HEK293 (cell line): Measurements from ENCODE around the gene MGAT2.

Experiments
- HOXD13 ChIP-seq: sonication (generic); formaldehyde crosslinking; IDR thresholded peaks from 2 replicates; pipeline ENCODE4 v1.8.0; 2022; ENCODE audit warnings: missing genetic modification reagents, borderline replicate concordance
- IKZF3 ChIP-seq: fragments of 450-650 bp; IDR thresholded peaks from 2 replicates; pipeline ENCODE4 v1.5.0; 2018; ENCODE audit warnings: missing biosample characterization, mild to moderate bottlenecking, missing genetic modification characterization, moderate library complexity
- KLF1 ChIP-seq: fragments of 450-650 bp; formaldehyde crosslinking; IDR thresholded peaks from 2 replicates; pipeline ENCODE4 v1.5.1; 2016; ENCODE audit warnings: missing biosample characterization, missing genetic modification characterization
- MZF1 ChIP-seq: fragments of 450-650 bp; formaldehyde crosslinking; IDR thresholded peaks from 2 replicates; pipeline ENCODE4 v1.5.1; 2017; ENCODE audit warnings: missing biosample characterization, missing genetic modification characterization, borderline replicate concordance
- OVOL3 ChIP-seq: fragments of 450-650 bp; formaldehyde crosslinking; IDR thresholded peaks from 2 replicates; pipeline ENCODE4 v1.5.1; 2016; ENCODE audit warnings: missing biosample characterization, missing genetic modification characterization
- SCRT2 ChIP-seq: fragments of 450-650 bp; formaldehyde crosslinking; IDR thresholded peaks from 2 replicates; pipeline ENCODE4 v1.5.1; 2016; ENCODE audit warnings: missing biosample characterization, missing genetic modification characterization
- ZBTB21 ChIP-seq: fragments of 450-650 bp; formaldehyde crosslinking; IDR thresholded peaks from 2 replicates; pipeline ENCODE4 v1.5.1; 2017; ENCODE audit warnings: missing biosample characterization, missing genetic modification characterization
- ZNF112 ChIP-seq: fragments of 450-650 bp; formaldehyde crosslinking; IDR thresholded peaks from 2 replicates; pipeline ENCODE4 v1.5.0; 2017; ENCODE audit warnings: missing biosample characterization, missing genetic modification characterization
- ZNF292 ChIP-seq: fragments of 450-650 bp; formaldehyde crosslinking; IDR thresholded peaks from 2 replicates; pipeline ENCODE4 v1.5.1; 2016; ENCODE audit warnings: low read depth, missing biosample characterization, missing genetic modification characterization, borderline replicate concordance
- ZNF335 ChIP-seq: fragments of 450-650 bp; formaldehyde crosslinking; conservative IDR thresholded peaks from 2 replicates; pipeline ENCODE4 v1.5.1; 2016; ENCODE audit warnings: missing biosample characterization, missing genetic modification characterization
- ZNF341 ChIP-seq: fragments of 450-650 bp; formaldehyde crosslinking; IDR thresholded peaks from 2 replicates; pipeline ENCODE4; 2016; ENCODE audit warnings: low read depth, missing biosample characterization, missing genetic modification characterization
- ZNF366 ChIP-seq: fragments of 450-650 bp; formaldehyde crosslinking; conservative IDR thresholded peaks from 2 replicates; pipeline ENCODE4 v1.5.1; 2016; ENCODE audit warnings: missing biosample characterization, missing genetic modification characterization
- ZNF629 ChIP-seq: fragments of 450-650 bp; formaldehyde crosslinking; IDR thresholded peaks from 2 replicates; pipeline ENCODE4 v1.5.1; 2017; ENCODE audit warnings: missing biosample characterization, missing genetic modification characterization
- ZNF670 ChIP-seq: fragments of 450-650 bp; formaldehyde crosslinking; IDR thresholded peaks from 2 replicates; pipeline ENCODE4 v1.5.1; 2016; ENCODE audit warnings: missing biosample characterization, missing genetic modification characterization, low read depth
- ZXDB ChIP-seq: fragments of 450-650 bp; formaldehyde crosslinking; IDR thresholded peaks from 2 replicates; pipeline ENCODE4 v1.5.1; 2016; ENCODE audit warnings: missing biosample characterization, missing genetic modification characterization
- TF ChIP-seq, protein P1 (sequence below): fragments of 450-650 bp; formaldehyde crosslinking; IDR thresholded peaks from 2 replicates; pipeline ENCODE4 v1.5.1; 2016; ENCODE audit warnings: missing biosample characterization, missing genetic modification characterization
- TF ChIP-seq, protein P2 (sequence below): fragments of 450-650 bp; formaldehyde crosslinking; IDR thresholded peaks from 2 replicates; pipeline ENCODE4 v1.5.1; 2016; ENCODE audit warnings: missing biosample characterization, missing genetic modification characterization
- TF ChIP-seq, protein P3 (sequence below): fragments of 450-650 bp; formaldehyde crosslinking; conservative IDR thresholded peaks from 2 replicates; pipeline ENCODE4 v1.5.1; 2016; ENCODE audit warnings: low read depth, missing biosample characterization, missing genetic modification characterization
- TF ChIP-seq, protein P4 (sequence below): fragments of 450-650 bp; IDR thresholded peaks from 2 replicates; pipeline ENCODE4 v1.5.1; 2018; ENCODE audit warnings: missing biosample characterization, mild to moderate bottlenecking, missing genetic modification characterization
- TF ChIP-seq, protein P5 (sequence below): fragments of 450-650 bp; formaldehyde crosslinking; IDR thresholded peaks from 2 replicates; pipeline ENCODE4 v1.5.1; 2016; ENCODE audit warnings: missing biosample characterization, missing genetic modification characterization
- TF ChIP-seq, protein P6 (sequence below): fragments of 450-650 bp; formaldehyde crosslinking; IDR thresholded peaks from 2 replicates; pipeline ENCODE4 v1.5.1; 2016; ENCODE audit warnings: missing biosample characterization, missing genetic modification characterization
- TF ChIP-seq, protein P7 (sequence below): fragments of 450-650 bp; formaldehyde crosslinking; IDR thresholded peaks from 2 replicates; pipeline ENCODE4 v1.5.1; 2017; ENCODE audit warnings: missing biosample characterization, missing genetic modification characterization

The MGAT2 gene

DNA sequence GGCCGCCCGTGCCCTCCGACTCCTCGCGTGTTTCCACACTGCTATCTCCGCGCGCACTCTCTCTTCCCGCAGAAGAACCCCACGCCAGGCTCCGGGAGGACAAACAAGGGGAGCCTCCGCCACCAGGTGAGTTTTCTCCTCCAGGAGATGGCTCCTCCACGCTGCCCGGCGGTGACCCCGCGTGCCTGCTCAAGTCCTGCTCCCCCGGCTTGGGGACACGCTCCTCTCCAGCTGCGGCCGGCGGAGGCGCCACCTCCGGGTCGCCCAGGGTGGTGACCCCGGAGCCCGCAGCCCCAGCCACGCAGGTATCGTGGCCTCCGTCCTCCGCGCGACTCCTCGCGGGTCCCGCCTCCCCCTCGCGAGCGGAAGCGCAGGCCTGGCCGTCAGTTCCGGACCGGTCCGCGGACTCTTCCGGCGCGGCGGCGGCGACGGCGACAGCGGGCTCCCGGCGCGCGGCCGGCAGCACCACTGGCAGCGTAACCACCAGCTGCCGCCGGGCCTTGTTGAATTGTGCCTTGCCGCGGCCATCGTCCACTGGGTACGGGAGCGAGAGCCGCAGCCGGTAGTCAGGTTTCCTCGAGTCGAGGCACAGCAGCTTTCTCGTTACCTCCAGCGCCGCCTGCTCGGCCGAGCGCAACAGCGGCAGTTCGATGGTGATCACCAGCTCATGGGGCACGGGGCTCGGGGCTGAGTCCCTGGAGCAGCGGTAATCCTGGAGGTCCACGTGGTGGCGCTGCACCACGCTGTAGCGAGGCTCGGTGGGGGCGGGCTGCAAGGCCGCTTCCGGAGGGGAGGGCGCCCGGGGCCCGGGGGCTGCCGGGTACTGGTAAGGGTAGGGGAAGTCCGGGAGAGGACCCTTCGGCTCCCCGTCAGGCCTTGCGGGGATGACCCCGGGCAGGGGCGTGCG lies 13.3 kb downstream of the MGAT2 start (continued):
- TF ChIP-seq, protein P1, sequence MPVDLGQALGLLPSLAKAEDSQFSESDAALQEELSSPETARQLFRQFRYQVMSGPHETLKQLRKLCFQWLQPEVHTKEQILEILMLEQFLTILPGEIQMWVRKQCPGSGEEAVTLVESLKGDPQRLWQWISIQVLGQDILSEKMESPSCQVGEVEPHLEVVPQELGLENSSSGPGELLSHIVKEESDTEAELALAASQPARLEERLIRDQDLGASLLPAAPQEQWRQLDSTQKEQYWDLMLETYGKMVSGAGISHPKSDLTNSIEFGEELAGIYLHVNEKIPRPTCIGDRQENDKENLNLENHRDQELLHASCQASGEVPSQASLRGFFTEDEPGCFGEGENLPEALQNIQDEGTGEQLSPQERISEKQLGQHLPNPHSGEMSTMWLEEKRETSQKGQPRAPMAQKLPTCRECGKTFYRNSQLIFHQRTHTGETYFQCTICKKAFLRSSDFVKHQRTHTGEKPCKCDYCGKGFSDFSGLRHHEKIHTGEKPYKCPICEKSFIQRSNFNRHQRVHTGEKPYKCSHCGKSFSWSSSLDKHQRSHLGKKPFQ (tag by site-specific recombination): no peak
- TF ChIP-seq ZNF341 (tag by site-specific recombination) (peak; percentile 75), SCRT2 (peak; percentile 94), ZXDB (tag by site-specific recombination) (peak; percentile 81), ZNF112 (no peak), ZBTB21 (tag by site-specific recombination) (no peak), KLF1 (tag by site-specific recombination) (no peak), ZNF629 (peak; percentile 59; the same call in 1 of the 2 replicates), ZNF670 (tag by site-specific recombination) (no peak), IKZF3 (0 out of 2 replicates have a peak, but pooled peaks have one; percentile 5), ZNF366 (tag by site-specific recombination) (no peak), ZNF335 (tag by site-specific recombination) (peak; percentile 49), OVOL3 (tag by site-specific recombination) (peak; percentile 8; the same call in 1 of the 2 replicates), HOXD13 (CRISPR knock-in tag) (no peak), ZNF292 (tag by site-specific recombination) (no peak), MZF1 (tag by site-specific recombination) (peak; percentile 72; the same call in 1 of the 2 replicates)
- TF ChIP-seq, protein P2, sequence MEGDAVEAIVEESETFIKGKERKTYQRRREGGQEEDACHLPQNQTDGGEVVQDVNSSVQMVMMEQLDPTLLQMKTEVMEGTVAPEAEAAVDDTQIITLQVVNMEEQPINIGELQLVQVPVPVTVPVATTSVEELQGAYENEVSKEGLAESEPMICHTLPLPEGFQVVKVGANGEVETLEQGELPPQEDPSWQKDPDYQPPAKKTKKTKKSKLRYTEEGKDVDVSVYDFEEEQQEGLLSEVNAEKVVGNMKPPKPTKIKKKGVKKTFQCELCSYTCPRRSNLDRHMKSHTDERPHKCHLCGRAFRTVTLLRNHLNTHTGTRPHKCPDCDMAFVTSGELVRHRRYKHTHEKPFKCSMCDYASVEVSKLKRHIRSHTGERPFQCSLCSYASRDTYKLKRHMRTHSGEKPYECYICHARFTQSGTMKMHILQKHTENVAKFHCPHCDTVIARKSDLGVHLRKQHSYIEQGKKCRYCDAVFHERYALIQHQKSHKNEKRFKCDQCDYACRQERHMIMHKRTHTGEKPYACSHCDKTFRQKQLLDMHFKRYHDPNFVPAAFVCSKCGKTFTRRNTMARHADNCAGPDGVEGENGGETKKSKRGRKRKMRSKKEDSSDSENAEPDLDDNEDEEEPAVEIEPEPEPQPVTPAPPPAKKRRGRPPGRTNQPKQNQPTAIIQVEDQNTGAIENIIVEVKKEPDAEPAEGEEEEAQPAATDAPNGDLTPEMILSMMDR: peak; percentile 94
- TF ChIP-seq, protein P3, sequence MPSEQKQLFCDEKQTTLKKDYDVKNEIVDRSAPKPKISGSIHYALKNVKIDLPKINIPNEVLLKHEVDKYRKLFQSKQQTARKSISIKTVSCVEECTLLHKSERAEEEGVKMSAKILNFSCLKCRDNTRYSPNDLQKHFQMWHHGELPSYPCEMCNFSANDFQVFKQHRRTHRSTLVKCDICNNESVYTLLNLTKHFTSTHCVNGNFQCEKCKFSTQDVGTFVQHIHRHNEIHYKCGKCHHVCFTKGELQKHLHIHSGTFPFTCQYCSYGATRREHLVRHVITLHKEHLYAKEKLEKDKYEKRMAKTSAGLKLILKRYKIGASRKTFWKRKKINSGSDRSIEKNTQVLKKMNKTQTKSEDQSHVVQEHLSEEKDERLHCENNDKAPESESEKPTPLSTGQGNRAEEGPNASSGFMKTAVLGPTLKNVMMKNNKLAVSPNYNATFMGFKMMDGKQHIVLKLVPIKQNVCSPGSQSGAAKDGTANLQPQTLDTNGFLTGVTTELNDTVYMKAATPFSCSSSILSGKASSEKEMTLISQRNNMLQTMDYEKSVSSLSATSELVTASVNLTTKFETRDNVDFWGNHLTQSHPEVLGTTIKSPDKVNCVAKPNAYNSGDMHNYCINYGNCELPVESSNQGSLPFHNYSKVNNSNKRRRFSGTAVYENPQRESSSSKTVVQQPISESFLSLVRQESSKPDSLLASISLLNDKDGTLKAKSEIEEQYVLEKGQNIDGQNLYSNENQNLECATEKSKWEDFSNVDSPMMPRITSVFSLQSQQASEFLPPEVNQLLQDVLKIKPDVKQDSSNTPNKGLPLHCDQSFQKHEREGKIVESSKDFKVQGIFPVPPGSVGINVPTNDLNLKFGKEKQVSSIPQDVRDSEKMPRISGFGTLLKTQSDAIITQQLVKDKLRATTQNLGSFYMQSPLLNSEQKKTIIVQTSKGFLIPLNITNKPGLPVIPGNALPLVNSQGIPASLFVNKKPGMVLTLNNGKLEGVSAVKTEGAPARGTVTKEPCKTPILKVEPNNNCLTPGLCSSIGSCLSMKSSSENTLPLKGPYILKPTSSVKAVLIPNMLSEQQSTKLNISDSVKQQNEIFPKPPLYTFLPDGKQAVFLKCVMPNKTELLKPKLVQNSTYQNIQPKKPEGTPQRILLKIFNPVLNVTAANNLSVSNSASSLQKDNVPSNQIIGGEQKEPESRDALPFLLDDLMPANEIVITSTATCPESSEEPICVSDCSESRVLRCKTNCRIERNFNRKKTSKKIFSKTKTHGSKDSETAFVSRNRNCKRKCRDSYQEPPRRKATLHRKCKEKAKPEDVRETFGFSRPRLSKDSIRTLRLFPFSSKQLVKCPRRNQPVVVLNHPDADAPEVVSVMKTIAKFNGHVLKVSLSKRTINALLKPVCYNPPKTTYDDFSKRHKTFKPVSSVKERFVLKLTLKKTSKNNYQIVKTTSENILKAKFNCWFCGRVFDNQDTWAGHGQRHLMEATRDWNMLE (tag by site-specific recombination): 0 out of 2 replicates have a peak, but pooled peaks have one; percentile 36
- TF ChIP-seq, protein P4, sequence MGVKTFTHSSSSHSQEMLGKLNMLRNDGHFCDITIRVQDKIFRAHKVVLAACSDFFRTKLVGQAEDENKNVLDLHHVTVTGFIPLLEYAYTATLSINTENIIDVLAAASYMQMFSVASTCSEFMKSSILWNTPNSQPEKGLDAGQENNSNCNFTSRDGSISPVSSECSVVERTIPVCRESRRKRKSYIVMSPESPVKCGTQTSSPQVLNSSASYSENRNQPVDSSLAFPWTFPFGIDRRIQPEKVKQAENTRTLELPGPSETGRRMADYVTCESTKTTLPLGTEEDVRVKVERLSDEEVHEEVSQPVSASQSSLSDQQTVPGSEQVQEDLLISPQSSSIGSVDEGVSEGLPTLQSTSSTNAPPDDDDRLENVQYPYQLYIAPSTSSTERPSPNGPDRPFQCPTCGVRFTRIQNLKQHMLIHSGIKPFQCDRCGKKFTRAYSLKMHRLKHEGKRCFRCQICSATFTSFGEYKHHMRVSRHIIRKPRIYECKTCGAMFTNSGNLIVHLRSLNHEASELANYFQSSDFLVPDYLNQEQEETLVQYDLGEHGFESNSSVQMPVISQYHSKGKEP: 0 out of 2 replicates have a peak, but pooled peaks have one; percentile 4
- TF ChIP-seq, protein P5, sequence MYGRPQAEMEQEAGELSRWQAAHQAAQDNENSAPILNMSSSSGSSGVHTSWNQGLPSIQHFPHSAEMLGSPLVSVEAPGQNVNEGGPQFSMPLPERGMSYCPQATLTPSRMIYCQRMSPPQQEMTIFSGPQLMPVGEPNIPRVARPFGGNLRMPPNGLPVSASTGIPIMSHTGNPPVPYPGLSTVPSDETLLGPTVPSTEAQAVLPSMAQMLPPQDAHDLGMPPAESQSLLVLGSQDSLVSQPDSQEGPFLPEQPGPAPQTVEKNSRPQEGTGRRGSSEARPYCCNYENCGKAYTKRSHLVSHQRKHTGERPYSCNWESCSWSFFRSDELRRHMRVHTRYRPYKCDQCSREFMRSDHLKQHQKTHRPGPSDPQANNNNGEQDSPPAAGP (tag by site-specific recombination): peak; percentile 57; the same call in 1 of the 2 replicates
- TF ChIP-seq, protein P6, sequence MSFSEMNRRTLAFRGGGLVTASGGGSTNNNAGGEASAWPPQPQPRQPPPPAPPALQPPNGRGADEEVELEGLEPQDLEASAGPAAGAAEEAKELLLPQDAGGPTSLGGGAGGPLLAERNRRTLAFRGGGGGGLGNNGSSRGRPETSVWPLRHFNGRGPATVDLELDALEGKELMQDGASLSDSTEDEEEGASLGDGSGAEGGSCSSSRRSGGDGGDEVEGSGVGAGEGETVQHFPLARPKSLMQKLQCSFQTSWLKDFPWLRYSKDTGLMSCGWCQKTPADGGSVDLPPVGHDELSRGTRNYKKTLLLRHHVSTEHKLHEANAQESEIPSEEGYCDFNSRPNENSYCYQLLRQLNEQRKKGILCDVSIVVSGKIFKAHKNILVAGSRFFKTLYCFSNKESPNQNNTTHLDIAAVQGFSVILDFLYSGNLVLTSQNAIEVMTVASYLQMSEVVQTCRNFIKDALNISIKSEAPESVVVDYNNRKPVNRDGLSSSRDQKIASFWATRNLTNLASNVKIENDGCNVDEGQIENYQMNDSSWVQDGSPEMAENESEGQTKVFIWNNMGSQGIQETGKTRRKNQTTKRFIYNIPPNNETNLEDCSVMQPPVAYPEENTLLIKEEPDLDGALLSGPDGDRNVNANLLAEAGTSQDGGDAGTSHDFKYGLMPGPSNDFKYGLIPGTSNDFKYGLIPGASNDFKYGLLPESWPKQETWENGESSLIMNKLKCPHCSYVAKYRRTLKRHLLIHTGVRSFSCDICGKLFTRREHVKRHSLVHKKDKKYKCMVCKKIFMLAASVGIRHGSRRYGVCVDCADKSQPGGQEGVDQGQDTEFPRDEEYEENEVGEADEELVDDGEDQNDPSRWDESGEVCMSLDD: peak; percentile 38; the same call in 1 of the 2 replicates
- TF ChIP-seq, protein P7, sequence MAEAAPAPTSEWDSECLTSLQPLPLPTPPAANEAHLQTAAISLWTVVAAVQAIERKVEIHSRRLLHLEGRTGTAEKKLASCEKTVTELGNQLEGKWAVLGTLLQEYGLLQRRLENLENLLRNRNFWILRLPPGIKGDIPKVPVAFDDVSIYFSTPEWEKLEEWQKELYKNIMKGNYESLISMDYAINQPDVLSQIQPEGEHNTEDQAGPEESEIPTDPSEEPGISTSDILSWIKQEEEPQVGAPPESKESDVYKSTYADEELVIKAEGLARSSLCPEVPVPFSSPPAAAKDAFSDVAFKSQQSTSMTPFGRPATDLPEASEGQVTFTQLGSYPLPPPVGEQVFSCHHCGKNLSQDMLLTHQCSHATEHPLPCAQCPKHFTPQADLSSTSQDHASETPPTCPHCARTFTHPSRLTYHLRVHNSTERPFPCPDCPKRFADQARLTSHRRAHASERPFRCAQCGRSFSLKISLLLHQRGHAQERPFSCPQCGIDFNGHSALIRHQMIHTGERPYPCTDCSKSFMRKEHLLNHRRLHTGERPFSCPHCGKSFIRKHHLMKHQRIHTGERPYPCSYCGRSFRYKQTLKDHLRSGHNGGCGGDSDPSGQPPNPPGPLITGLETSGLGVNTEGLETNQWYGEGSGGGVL: no peak
